ENCODE measurements around the gene RNF41. TPM values are rescaled to one million over a fixed set of nuclear protein-coding genes. Genes with fewer than 3 reads are reported as not detected.

RNF41 gene
- total and polyA plus RNA-seq, 3 donors from 2014 or later: 49.3 to 70.2 (median 63.7) TPM

DNA sequence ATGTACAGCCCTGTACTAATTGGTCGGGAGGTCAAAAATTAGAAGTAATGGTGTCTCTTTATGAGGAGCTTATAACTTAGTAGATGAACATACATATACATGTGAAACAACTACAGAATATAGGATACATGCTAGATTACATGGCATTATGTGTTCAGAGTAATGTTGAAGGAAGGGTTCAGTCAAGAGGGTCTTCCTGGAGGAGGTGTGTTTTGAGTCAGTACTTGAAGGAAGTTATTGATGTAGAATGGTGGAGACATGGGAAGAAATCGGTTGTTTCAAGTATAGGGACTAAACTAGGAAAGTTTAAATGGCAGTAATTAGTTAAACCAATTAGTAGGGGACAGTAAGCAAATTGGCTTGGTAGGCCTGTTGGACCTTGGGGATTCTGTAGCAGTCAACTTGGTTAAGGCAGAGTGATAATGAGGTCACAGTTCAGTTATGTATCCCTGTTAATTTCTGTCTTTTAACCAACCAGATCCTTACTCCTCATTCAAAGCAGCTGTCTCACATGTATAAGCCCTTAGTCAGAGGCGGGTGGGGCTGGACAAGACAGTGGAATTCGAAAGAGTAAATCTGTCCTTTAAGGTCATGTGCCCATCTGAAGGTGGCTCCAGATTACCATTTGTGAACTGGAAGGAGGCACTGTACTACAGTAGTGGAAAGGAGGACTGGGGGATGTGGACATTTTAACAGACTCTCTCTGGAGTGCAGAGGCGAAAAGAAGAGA, 39.9 kb upstream of the RNF41 start:
- no peak overlapping the region for H3K4me3 ChIP-seq
- H3K27ac ChIP-seq: no peak overlapping the region
- intact Hi-C loops (cut with DNase I; ENCODE audit: low total_unique reads): no loop called here
- 89 to 94% methylated on average over 5 of the region's 5 CpGs for WGBS, 2 donors
- DNase-seq: no peak
- H3K4me1 ChIP-seq: peaks cover 13% of the 10 kb centered on the region
- H3K9me3 ChIP-seq: no peaks in the 10 kb centered on the region
- no peaks in the 10 kb centered on the region for H3K36me3 ChIP-seq (ENCODE audit: low read depth, missing control alignments)
- no peaks in the 10 kb centered on the region for H3K27me3 ChIP-seq
- TF ChIP-seq POLR2A (IDR thresholded peaks at IDR 0.05): no peak
- TF ChIP-seq, protein P1, sequence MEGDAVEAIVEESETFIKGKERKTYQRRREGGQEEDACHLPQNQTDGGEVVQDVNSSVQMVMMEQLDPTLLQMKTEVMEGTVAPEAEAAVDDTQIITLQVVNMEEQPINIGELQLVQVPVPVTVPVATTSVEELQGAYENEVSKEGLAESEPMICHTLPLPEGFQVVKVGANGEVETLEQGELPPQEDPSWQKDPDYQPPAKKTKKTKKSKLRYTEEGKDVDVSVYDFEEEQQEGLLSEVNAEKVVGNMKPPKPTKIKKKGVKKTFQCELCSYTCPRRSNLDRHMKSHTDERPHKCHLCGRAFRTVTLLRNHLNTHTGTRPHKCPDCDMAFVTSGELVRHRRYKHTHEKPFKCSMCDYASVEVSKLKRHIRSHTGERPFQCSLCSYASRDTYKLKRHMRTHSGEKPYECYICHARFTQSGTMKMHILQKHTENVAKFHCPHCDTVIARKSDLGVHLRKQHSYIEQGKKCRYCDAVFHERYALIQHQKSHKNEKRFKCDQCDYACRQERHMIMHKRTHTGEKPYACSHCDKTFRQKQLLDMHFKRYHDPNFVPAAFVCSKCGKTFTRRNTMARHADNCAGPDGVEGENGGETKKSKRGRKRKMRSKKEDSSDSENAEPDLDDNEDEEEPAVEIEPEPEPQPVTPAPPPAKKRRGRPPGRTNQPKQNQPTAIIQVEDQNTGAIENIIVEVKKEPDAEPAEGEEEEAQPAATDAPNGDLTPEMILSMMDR (IDR thresholded peaks at IDR 0.05): no peak

DNA sequence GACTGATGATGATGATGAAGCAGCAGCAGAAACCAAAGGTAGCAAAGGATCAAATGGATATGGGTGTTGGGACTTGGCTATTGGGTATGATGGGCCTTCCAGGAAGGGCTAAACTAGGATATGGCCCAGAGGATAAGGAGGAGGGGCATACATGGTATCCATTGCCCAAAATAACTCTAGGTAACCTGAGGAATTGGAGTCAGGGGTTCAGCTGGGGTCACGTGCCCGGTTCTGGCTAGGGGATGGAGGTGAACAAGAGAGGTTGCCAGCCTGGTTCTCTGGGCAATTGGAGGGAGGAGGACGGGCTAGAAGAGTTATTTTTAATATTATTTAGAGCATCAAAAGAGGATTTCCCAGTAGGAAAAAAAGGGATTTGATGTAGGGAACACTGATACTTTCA, 39.2 kb upstream of the RNF41 start:
- DNase-seq: no peak
- H3K4me3 ChIP-seq: no peak overlapping the region
- H3K4me1 ChIP-seq: peaks cover 14% of the 10 kb centered on the region
- TF ChIP-seq POLR2A (IDR thresholded peaks at IDR 0.05): no peak
- TF ChIP-seq, protein P1 (IDR thresholded peaks at IDR 0.05): no peak
- H3K9me3 ChIP-seq: no peaks in the 10 kb centered on the region
- 77 to 84% methylated on average over 3 of the region's 3 CpGs for WGBS, 2 donors
- H3K36me3 ChIP-seq (ENCODE audit: low read depth, missing control alignments): no peaks in the 10 kb centered on the region
- no peak overlapping the region for H3K27ac ChIP-seq
- intact Hi-C loops (cut with DNase I; ENCODE audit: low total_unique reads): no loop called here
- H3K27me3 ChIP-seq: no peaks in the 10 kb centered on the region

DNA sequence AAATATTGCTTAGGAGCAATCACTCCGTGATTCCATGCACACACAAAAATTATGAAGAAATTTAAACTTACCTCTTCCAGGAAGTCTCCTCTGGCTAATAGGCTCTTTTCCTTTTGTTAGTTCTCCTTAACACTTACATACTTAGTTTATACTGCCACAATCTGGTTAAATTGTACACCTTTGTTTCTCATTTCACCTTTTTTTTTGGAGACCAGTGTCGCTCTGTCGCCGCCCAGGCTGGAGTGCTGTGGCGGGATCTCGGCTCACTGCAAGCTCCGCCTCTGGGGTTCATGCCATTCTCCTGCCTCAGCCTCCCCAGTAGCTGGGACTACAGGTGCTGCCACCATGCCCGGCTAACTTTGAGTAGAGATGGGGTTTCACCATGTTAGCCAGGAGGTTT, 38.7 kb upstream of the RNF41 start:
- H3K27me3 ChIP-seq: no peaks in the 10 kb centered on the region
- no peaks in the 10 kb centered on the region for H3K36me3 ChIP-seq (ENCODE audit: low read depth, missing control alignments)
- 88 to 89% methylated on average over 8 of the region's 8 CpGs for WGBS, 2 donors
- DNase-seq: no peak
- H3K9me3 ChIP-seq: no peaks in the 10 kb centered on the region
- no peak overlapping the region for H3K27ac ChIP-seq
- intact Hi-C loops (cut with DNase I; ENCODE audit: low total_unique reads): no loop called here
- TF ChIP-seq, protein P1 (IDR thresholded peaks at IDR 0.05): no peak
- no peak for TF ChIP-seq POLR2A (IDR thresholded peaks at IDR 0.05)
- H3K4me1 ChIP-seq: peaks cover 14% of the 10 kb centered on the region
- H3K4me3 ChIP-seq: no peak overlapping the region

DNA sequence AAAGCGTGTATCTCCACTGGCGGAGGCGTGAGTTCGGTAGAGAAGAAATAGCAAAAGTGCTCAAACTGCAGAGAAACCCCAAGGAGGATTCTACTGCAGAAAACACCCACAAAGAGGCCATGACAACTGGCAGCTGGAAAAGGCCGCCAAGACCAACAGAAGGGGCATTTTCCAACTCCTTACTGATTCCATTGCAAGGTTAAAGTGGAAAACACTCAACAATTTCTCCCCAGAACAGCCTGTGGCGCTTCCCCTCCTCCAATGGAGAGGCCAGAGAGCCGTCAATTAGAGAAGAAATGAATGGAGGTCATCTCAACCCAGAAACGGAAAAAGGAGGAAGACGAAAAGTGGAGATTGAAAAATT, 37.1 kb upstream of the RNF41 start:
- TF ChIP-seq POLR2A (IDR thresholded peaks at IDR 0.05): no peak
- TF ChIP-seq, protein P1 (IDR thresholded peaks at IDR 0.05): no peak
- H3K4me1 ChIP-seq: peaks cover 14% of the 10 kb centered on the region
- H3K36me3 ChIP-seq (ENCODE audit: low read depth, missing control alignments): no peaks in the 10 kb centered on the region
- intact Hi-C loops (cut with DNase I; ENCODE audit: low total_unique reads): no loop called here
- peak overlapping the region; percentile 73 to 92 for H3K27ac ChIP-seq
- no peaks in the 10 kb centered on the region for H3K27me3 ChIP-seq
- DNase-seq: no peak
- 4% methylated on average over 9 of the region's 9 CpGs for WGBS, 2 donors
- H3K4me3 ChIP-seq: peak overlapping the region; percentile 87 to 93
- no peaks in the 10 kb centered on the region for H3K9me3 ChIP-seq

Data from testis (tissue), 3 donors.